Right lobe of liver (tissue), 6 donors: ENCODE data around the gene FADS6. TPM values are rescaled to one million over a fixed set of nuclear protein-coding genes. Genes with fewer than 3 reads are reported as not detected.
A peak's percentile ranks its signal among the peaks of the same experiment; 100 is the strongest.

ENCODE experiments used
- ATAC-seq, 4 donors: fragments of 200-7000 bp; cut with Tn5 transposase; one replicate each; pipeline ENCODE4 v1.9.1; 2020; ENCODE audit warnings: mild to moderate bottlenecking in 4 of 4, moderate library complexity in 4 of 4
- DNase-seq, 3 donors: peaks; one replicate each; pipeline ENCODE4 v3.0.0-alpha.2; 2020
- H3K27ac ChIP-seq, 3 donors: fragments of 200-600 bp; one replicate each; pipeline ENCODE4 v1.8.0; 2022
- H3K27me3 ChIP-seq, 2 donors: fragments of 200-600 bp; one replicate each; pipeline ENCODE4 v1.8.0; 2022
- H3K36me3 ChIP-seq, 4 donors: fragments of 200-600 bp; sonication (generic) in 1 of 4; one replicate each; pipeline versions ENCODE4 v1.5.1 to v1.8.0; 2017 to 2022; ENCODE audit warnings: control low read depth in 1 of 4
- H3K4me1 ChIP-seq, 4 donors: fragments of 200-600 bp; sonication (generic) in 1 of 4; one replicate each; pipeline versions ENCODE4 v1.5.1 to v1.8.0; 2017 to 2022; ENCODE audit warnings: control low read depth in 1 of 4
- H3K4me3 ChIP-seq, 3 donors: fragments of 200-600 bp; one replicate each; pipeline ENCODE4 v1.8.0; 2022
- H3K9me3 ChIP-seq, 4 donors: fragments of 200-600 bp; sonication (generic) in 1 of 4; one replicate each; pipeline versions ENCODE4 v1.5.1 to v1.8.0; 2017 to 2022; ENCODE audit warnings: control low read depth in 1 of 4
- CTCF ChIP-seq, 4 donors: fragments of 200-600 bp in 3 of 4; fragments of 450-650 bp in 1 of 4; IDR thresholded peaks; one replicate each; pipeline versions ENCODE4 v1.5.1 to v1.8.0; 2016 to 2022; ENCODE audit warnings: antibody characterized with exemption in 4 of 4, mild to moderate bottlenecking in 2 of 4
- POLR2A ChIP-seq: fragments of 450-650 bp; IDR thresholded peaks from one replicate; pipeline ENCODE4 v1.6.1; 2017; ENCODE audit warnings: antibody characterized with exemption, mild to moderate bottlenecking
- WGBS: methylation state at CpG from one replicate; pipeline ENCODE4 v1.1.6; 2018; ENCODE audit warnings: low coverage, low lambda C conversion rate; ENCODE audit not compliant: insufficient coverage; ENCODE audit errors: missing lambda C conversion rate; 5-methylcytosine and 5-hydroxymethylcytosine counted together
- intact Hi-C, 2 donors: fragments of 100-400 bp; cut with DNase I; formaldehyde crosslinking; loops; one replicate each; pipeline versions ENCODE4 v1.11.2 to v1.14.1; 2022
- total RNA-seq, 6 experiments: library from RNA; depleted of rRNA in 2 of 6; stranded (reverse); fragments of >200 nt in 2 of 6; fragmentation: NEBNext Ultra II Directional in 3 of 6; extraction: Animal tissue kit (Norgen Biotek cat#: 25700) in 3 of 6; gene quantifications; one replicate each; pipeline versions ENCODE4 v1.1.0 to v1.2.4, GENCODE V29; 2016 to 2023
- donor health status: DM: no; HTN: yes; CAD: no.
- donor health status: DM: no; HTN: no; CAD: no.
- donor health status: DM: no; HTN: no; CAD: no.
- donor health status: DM: no; HTN: yes; CAD: no.
- donor health status: DM: no; HTN: yes; CAD: no.

The FADS6 gene
- total RNA-seq, 6 experiments from 2014 or later, result 2.1 to 6.1 (median 3.7) TPM

- ATAC-seq (no peak), DNase-seq (peak in 1 of 3 donors; percentile 43)
- Histone ChIP-seq H3K4me3 (no peak overlapping the region), H3K27me3 (no peaks in the 10 kb centered on the region), H3K27ac (no peak overlapping the region), H3K36me3 (peaks cover 0 to 4% (median 0%) of the 10 kb centered on the region in 4 donors), H3K9me3 (no peaks in the 10 kb centered on the region), H3K4me1 (no peaks in the 10 kb centered on the region)
- intact Hi-C loops, result no loop called here
- WGBS, result 65% methylated on average over 2 of the region's 22 CpGs
- TF ChIP-seq CTCF (IDR thresholded peaks at IDR 0.05), result no peak
- no peak for TF ChIP-seq POLR2A
These were observed 61.8 kb downstream of the FADS6 start for GRCh38 chr17:74831444-74832146.

- H3K27ac ChIP-seq, result no peak overlapping the region
- WGBS, result 85% methylated on average over 4 of the region's 19 CpGs
- no peak for DNase-seq
These were observed 62.6 kb downstream of the FADS6 start for GRCh38 chr17:74830861-74831260.

GRCh38 chr17:74827800-74828199, 65.6 kb downstream of the FADS6 start:
- intact Hi-C loops, result no loop called here
- no peaks in the 10 kb centered on the region for H3K9me3 ChIP-seq
- H3K4me3 ChIP-seq, result no peak overlapping the region
- H3K27me3 ChIP-seq, result no peaks in the 10 kb centered on the region
- 93% methylated on average over 5 of the region's 11 CpGs for WGBS
- no peak overlapping the region for H3K27ac ChIP-seq
- H3K36me3 ChIP-seq, result no peaks in the 10 kb centered on the region
- no peak for ATAC-seq
- TF ChIP-seq POLR2A, result no peak
- TF ChIP-seq CTCF (IDR thresholded peaks at IDR 0.05), result no peak
- H3K4me1 ChIP-seq, result no peaks in the 10 kb centered on the region
- no peak for DNase-seq

More at GRCh38 chr17:74830861-74831260, 62.6 kb downstream of the FADS6 start:
- no peaks in the 10 kb centered on the region for H3K4me1 ChIP-seq
- H3K9me3 ChIP-seq, result no peaks in the 10 kb centered on the region
- H3K4me3 ChIP-seq, result no peak overlapping the region
- no peaks in the 10 kb centered on the region for H3K36me3 ChIP-seq
- no peak for ATAC-seq
- no peak for TF ChIP-seq POLR2A
- no peak for TF ChIP-seq CTCF (IDR thresholded peaks at IDR 0.05)
- intact Hi-C loops, result no loop called here
- H3K27me3 ChIP-seq, result no peaks in the 10 kb centered on the region

Other genes with a start within 250 kb of the FADS6 start
- 1 to 10 TPM in 2 of 6 experiments, under 1 TPM in 3, not detected in 1; 0.44 to 2.6 (median 0.74) TPM for gene CD300LF, start 180.7 kb downstream of the FADS6 start, total RNA-seq
- 10 to 100 TPM in 3 of 6 experiments, 1 to 10 TPM in 3; 5.0 to 14.4 (median 9.0) TPM for gene RAB37, start 156.4 kb downstream of the FADS6 start, total RNA-seq
- gene NHERF1, start 145.0 kb downstream of the FADS6 start, total RNA-seq, result 100 to 1,000 TPM; 105 to 218 (median 161) TPM
- gene NAT9, start 117.3 kb downstream of the FADS6 start, total RNA-seq, result 10 to 100 TPM in 5 of 6 experiments, 1 to 10 TPM in 1; 10.0 to 23.0 (median 16.3) TPM
- gene GRIN2C, start 33.7 kb downstream of the FADS6 start, total RNA-seq, result under 1 TPM in 2 of 6 experiments, not detected in 4; 0.10 to 0.13 TPM
- 10 to 100 TPM in 2 of 6 experiments, 1 to 10 TPM in 4; 7.7 to 18.7 (median 8.6) TPM for gene FDXR, start 20.6 kb downstream of the FADS6 start, total RNA-seq
- not detected for gene USH1G, start 29.6 kb upstream of the FADS6 start, total RNA-seq
- not detected for gene OTOP2, start 30.6 kb upstream of the FADS6 start, total RNA-seq
- not detected for gene OTOP3, start 42.3 kb upstream of the FADS6 start, total RNA-seq
- 1 to 10 TPM; 3.5 to 6.6 (median 4.5) TPM for gene HID1, start 79.1 kb upstream of the FADS6 start, total RNA-seq
- 1 to 10 TPM in 4 of 6 experiments, under 1 TPM in 2; 0.64 to 2.3 (median 1.4) TPM for gene CDR2L, start 94.0 kb upstream of the FADS6 start, total RNA-seq
- gene MRPL58, start 119.0 kb upstream of the FADS6 start, total RNA-seq, result 100 to 1,000 TPM in 1 of 6 experiments, 10 to 100 TPM in 5; 23.7 to 112 (median 28.1) TPM
- 100 to 1,000 TPM; 145 to 262 (median 179) TPM for gene ATP5PD, start 153.3 kb upstream of the FADS6 start, total RNA-seq
- gene KCTD2, start 153.6 kb upstream of the FADS6 start, total RNA-seq, result 10 to 100 TPM in 1 of 6 experiments, 1 to 10 TPM in 5; 7.2 to 10.3 (median 8.1) TPM
- 1 to 10 TPM; 1.2 to 3.7 (median 1.7) TPM for gene SLC16A5, start 194.3 kb upstream of the FADS6 start, total RNA-seq
- 1 to 10 TPM; 4.7 to 6.3 (median 5.3) TPM for gene ARMC7, start 216.3 kb upstream of the FADS6 start, total RNA-seq
- 10 to 100 TPM; 10.5 to 35.1 (median 12.6) TPM for gene NT5C, start 238.1 kb upstream of the FADS6 start, total RNA-seq